CD4-positive, CD25-positive, alpha-beta regulatory T cell (primary cell): Measurements from ENCODE around the gene ABHD5. TPM values are rescaled to one million over a fixed set of nuclear protein-coding genes. Genes with fewer than 3 reads are reported as not detected.

Experiments used
- ATAC-seq, 2 donors: fragments of 150-1000 bp; cut with Tn5 transposase; one replicate each; pipeline ENCODE4 v1.10.0; 2021; ENCODE audit warnings: low read depth in 2 of 2, moderate number of reproducible peaks in 2 of 2, moderate library complexity in 1 of 2
- DNase-seq, 3 donors: peaks; one replicate each; pipeline versions ENCODE4 v3.0.0 to v3.0.0-alpha.2; 2012 to 2022; ENCODE audit warnings: mixed read lengths in 1 of 3
- H3K27ac ChIP-seq: one replicate; pipeline ENCODE4 v1.7.0; 2013; ENCODE audit warnings: mild to moderate bottlenecking, low read length; ENCODE audit not compliant: insufficient read depth, poor library complexity, severe bottlenecking
- H3K27me3 ChIP-seq: one replicate; pipeline ENCODE4 v1.7.0; 2013; ENCODE audit warnings: low read length; ENCODE audit not compliant: control insufficient read depth, insufficient read depth
- H3K36me3 ChIP-seq: one replicate; pipeline ENCODE4 v1.7.0; 2013; ENCODE audit warnings: mild to moderate bottlenecking, low read length, moderate library complexity; ENCODE audit not compliant: control insufficient read depth, insufficient read depth
- H3K4me1 ChIP-seq: 2 replicates; pipeline ENCODE4 v1.7.0; 2013; ENCODE audit warnings: mild to moderate bottlenecking, low read length; ENCODE audit not compliant: insufficient read depth, control insufficient read depth, poor library complexity, severe bottlenecking
- H3K4me3 ChIP-seq: one replicate; pipeline ENCODE4 v1.7.0; 2013; ENCODE audit warnings: low read depth, mild to moderate bottlenecking, low read length, moderate library complexity
- H3K9me3 ChIP-seq, 2 experiments: 1 replicate in 1 of 2; 2 replicates in 1 of 2; pipeline ENCODE4 v1.7.0; 2013; ENCODE audit warnings: low read length in 2 of 2, mild to moderate bottlenecking in 1 of 2, moderate library complexity in 1 of 2; ENCODE audit not compliant: control insufficient read depth in 2 of 2
- H3K27ac Mint-ChIP-seq, 3 donors: one replicate each; pipeline ENCODE4 v1.8.0; 2020 to 2022; ENCODE audit warnings: mild to moderate bottlenecking in 3 of 3, mixed read lengths in 3 of 3, moderate library complexity in 2 of 3
- H3K27me3 Mint-ChIP-seq: one replicate; pipeline ENCODE4 v1.8.0; 2022; ENCODE audit warnings: mild to moderate bottlenecking, mixed read lengths
- H3K36me3 Mint-ChIP-seq: one replicate; pipeline ENCODE4 v1.8.0; 2020; ENCODE audit warnings: mixed read lengths
- H3K4me1 Mint-ChIP-seq, 4 donors: one replicate each; pipeline ENCODE4 v1.8.0; 2020 to 2022; ENCODE audit warnings: mixed read lengths in 4 of 4, mild to moderate bottlenecking in 1 of 4
- H3K4me3 Mint-ChIP-seq, 4 donors: one replicate each; pipeline ENCODE4 v1.8.0; 2020 to 2022; ENCODE audit warnings: mild to moderate bottlenecking in 4 of 4, mixed read lengths in 4 of 4, moderate library complexity in 3 of 4
- H3K9me3 Mint-ChIP-seq, 7 donors: one replicate each; pipeline ENCODE4 v1.8.0; 2020 to 2022; ENCODE audit warnings: mixed read lengths in 7 of 7, mild to moderate bottlenecking in 3 of 7, moderate library complexity in 2 of 7
- polyA plus RNA-seq, 4 donors: library from polyadenylated mRNA; unstranded; fragments of 300-500 nt; fragmentation: Illumina TruSeq; gene quantifications; one replicate each; pipeline ENCODE4 v1.2.3, GENCODE V29; 2021
- total RNA-seq: library from RNA; stranded (reverse); gene quantifications from one replicate; pipeline ENCODE4 v1.2.3, GENCODE V29; 2022

Gene ABHD5
- total and polyA plus RNA-seq, 5 donors from 2014 or later, result 10.2 to 22.8 (median 15.7) TPM

DNA sequence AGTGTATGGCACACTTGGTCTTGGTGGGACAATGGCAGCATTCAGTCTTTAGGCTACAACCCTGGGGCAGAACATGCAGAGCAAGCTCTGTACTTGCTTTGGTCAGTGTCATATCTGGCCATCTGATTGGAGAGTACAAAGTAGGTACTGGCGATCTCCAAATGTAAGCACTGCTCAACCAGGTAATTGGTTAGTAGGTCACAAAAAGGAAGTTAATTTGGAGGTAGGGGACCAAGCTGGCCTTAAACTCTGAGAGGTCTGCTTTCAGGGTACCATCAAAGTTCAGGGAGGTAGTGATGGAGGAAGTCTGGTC lies 3.3 kb upstream of the ABHD5 start:
- DNase-seq, result no peak
- Histone ChIP-seq H3K36me3 (no peaks in the 10 kb centered on the region), H3K9me3 (no peaks in the 10 kb centered on the region), H3K27ac (no peak overlapping the region), H3K4me1 (peaks cover 17% of the 10 kb centered on the region), H3K4me3 (no peak overlapping the region), H3K27me3 (no peaks in the 10 kb centered on the region)
- peaks cover 15% of the 10 kb centered on the region for H3K27me3 Mint-ChIP-seq
- H3K4me3 Mint-ChIP-seq, result no peak overlapping the region
- peak overlapping the region in 1 of 3 donors; percentile 80 for H3K27ac Mint-ChIP-seq
- ATAC-seq, result no peak
- peaks cover 7 to 31% (median 18%) of the 10 kb centered on the region in 4 donors for H3K4me1 Mint-ChIP-seq
- H3K9me3 Mint-ChIP-seq, result peaks cover 0 to 3% (median 2%) of the 10 kb centered on the region in 7 donors
- no peaks in the 10 kb centered on the region for H3K36me3 Mint-ChIP-seq

- H3K4me1 ChIP-seq, result peaks cover 25% of the 10 kb centered on the region
- Mint-ChIP-seq H3K4me3 (peak overlapping the region in 2 of 4 donors; percentile 38 to 97), H3K4me1 (peaks cover 7 to 38% (median 25%) of the 10 kb centered on the region in 4 donors), H3K9me3 (peaks cover 0 to 3% (median 2%) of the 10 kb centered on the region in 7 donors), H3K27me3 (peaks cover 10% of the 10 kb centered on the region), H3K27ac (no peak overlapping the region), H3K36me3 (no peaks in the 10 kb centered on the region)
- DNase-seq, result no peak
- no peaks in the 10 kb centered on the region for H3K27me3 ChIP-seq
- H3K9me3 ChIP-seq, result no peaks in the 10 kb centered on the region
- no peak overlapping the region for H3K4me3 ChIP-seq
- H3K27ac ChIP-seq, result no peak overlapping the region
- H3K36me3 ChIP-seq, result no peaks in the 10 kb centered on the region
- ATAC-seq, result no peak
Observed at GRCh38 chr3:43688245-43688650, 2.5 kb upstream of the ABHD5 start.

DNA sequence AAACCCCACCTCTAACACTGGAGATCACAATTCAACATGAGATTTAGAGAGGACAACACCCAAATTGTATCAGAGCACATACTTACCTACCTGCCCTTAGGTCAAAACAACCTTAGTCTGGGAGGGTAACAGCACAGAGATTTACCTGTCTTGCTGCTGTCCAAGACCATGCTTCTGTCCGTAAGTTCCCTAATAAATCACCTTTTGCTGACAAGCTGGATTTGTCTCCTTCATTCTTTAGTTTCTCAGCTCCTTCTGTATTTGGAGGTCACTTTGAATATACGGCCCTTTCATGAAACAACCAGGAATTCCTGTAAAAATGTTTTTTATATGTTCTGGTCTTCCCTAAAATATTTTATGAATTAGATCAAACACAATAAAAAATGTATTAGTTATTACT lies 1.6 kb upstream of the ABHD5 start:
- peaks cover 10% of the 10 kb centered on the region for H3K27me3 Mint-ChIP-seq
- peak overlapping the region in 1 of 3 donors; percentile 96 for H3K27ac Mint-ChIP-seq
- H3K4me1 Mint-ChIP-seq, result peaks cover 8 to 46% (median 31%) of the 10 kb centered on the region in 4 donors
- ATAC-seq, result no peak
- DNase-seq, result no peak
- Histone ChIP-seq H3K27me3 (no peaks in the 10 kb centered on the region), H3K4me3 (no peak overlapping the region), H3K9me3 (no peaks in the 10 kb centered on the region), H3K4me1 (peaks cover 29% of the 10 kb centered on the region), H3K27ac (no peak overlapping the region), H3K36me3 (no peaks in the 10 kb centered on the region)
- H3K4me3 Mint-ChIP-seq, result peak overlapping the region; percentile 92 to 97 (median 96)
- no peaks in the 10 kb centered on the region for H3K36me3 Mint-ChIP-seq
- peaks cover 0 to 3% (median 0%) of the 10 kb centered on the region in 7 donors for H3K9me3 Mint-ChIP-seq

DNA sequence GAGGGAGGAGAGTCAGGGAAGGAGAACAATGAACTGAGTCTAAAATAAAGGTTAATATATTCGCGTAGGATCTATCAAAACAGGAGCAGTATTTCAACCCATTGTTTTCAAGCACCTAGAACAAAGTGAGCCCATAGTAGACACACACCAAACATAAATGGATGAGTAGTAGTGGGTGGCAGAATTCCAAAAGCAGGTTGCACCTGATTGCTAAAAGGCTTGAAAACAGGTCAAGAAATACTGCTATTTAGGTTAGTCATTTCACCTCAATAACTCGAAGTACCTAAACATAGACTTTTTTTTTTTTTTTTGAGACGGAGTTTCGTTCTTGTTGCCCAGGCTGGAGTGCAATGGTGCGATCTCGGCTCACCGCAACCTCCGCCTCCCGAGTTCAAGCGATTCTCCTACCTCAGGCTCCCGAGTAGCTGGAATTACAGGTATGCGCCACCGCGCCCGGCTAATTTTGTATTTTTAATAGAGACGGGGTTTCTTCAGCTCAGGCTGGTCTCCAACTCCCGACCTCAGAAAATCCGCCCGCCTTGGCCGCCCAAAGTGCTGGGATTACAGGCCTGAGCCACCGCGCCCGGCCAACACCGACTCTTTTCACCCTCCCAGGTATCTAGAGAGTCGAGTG lies 855 bp upstream of the ABHD5 start:
- peaks cover 0 to 3% (median 0%) of the 10 kb centered on the region in 7 donors for H3K9me3 Mint-ChIP-seq
- no peaks in the 10 kb centered on the region for H3K27me3 ChIP-seq
- H3K36me3 ChIP-seq, result no peaks in the 10 kb centered on the region
- peaks cover 29% of the 10 kb centered on the region for H3K4me1 ChIP-seq
- DNase-seq (no peak), ATAC-seq (no peak)
- H3K27me3 Mint-ChIP-seq, result peaks cover 10% of the 10 kb centered on the region
- H3K4me3 Mint-ChIP-seq, result peak overlapping the region; percentile 92 to 97 (median 96)
- H3K9me3 ChIP-seq, result no peaks in the 10 kb centered on the region
- H3K27ac Mint-ChIP-seq, result peak overlapping the region; percentile 95 to 97 (median 96)
- H3K4me1 Mint-ChIP-seq, result peaks cover 12 to 51% (median 34%) of the 10 kb centered on the region in 4 donors
- H3K36me3 Mint-ChIP-seq, result no peaks in the 10 kb centered on the region
- peak overlapping the region; percentile 75 for H3K4me3 ChIP-seq
- H3K27ac ChIP-seq, result peak overlapping the region; percentile 82

DNA sequence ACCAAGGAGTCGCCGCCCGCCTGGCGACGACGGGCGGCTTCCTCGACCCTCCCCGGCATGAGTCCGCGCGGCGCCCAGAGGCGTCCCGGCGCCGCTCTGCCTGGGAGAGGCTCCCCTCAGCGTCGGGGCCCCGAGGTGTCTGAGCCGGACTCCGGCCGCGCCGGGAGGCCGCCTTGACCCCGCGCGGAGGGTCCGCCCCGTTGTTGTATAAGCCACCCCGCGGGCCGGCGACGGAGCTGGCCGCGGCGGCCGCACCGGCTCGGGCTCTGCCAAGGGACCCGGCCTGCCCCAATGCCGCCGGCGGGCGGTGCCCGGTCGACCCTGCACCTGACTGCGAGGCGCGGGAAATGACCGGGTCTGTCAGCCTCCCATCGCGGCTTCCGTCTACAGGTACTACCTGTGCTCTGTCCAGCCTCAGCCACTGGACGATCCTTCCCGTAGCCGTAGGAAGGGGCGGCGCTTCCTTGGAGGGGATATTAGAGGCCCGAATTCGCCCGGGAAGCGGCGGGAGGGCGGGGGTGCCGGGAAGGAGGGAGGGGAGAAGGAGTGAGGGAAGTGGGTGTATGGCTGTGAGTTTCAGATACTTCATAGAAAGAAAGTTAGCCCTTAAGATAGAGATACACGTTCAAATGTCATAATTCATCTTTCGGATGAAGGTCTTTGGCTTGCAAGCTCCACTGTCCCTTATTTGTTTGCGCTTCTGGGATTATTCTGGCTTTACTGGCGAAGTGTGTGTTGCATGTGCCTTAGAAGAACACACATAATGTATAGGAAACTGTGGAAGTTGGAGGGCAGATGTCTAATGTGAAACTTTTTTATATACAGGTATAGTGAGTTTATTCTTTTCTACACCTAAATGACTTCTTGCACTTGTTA lies 620 bp downstream of the ABHD5 start:
- Mint-ChIP-seq H3K9me3 (peaks cover 0 to 3% (median 0%) of the 10 kb centered on the region in 7 donors), H3K27me3 (peaks cover 6% of the 10 kb centered on the region), H3K4me3 (peak overlapping the region; percentile 91 to 97 (median 93)), H3K27ac (peak overlapping the region; percentile 65 to 97 (median 93)), H3K36me3 (no peaks in the 10 kb centered on the region), H3K4me1 (peaks cover 18 to 58% (median 40%) of the 10 kb centered on the region in 4 donors)
- Histone ChIP-seq H3K36me3 (no peaks in the 10 kb centered on the region), H3K4me1 (peaks cover 29% of the 10 kb centered on the region), H3K27me3 (no peaks in the 10 kb centered on the region), H3K4me3 (peak overlapping the region; percentile 93), H3K9me3 (no peaks in the 10 kb centered on the region), H3K27ac (peak overlapping the region; percentile 82)
- peak in 2 of 3 donors; percentile 29 to 52 for DNase-seq
- peak; percentile 1 to 9 for ATAC-seq

DNA sequence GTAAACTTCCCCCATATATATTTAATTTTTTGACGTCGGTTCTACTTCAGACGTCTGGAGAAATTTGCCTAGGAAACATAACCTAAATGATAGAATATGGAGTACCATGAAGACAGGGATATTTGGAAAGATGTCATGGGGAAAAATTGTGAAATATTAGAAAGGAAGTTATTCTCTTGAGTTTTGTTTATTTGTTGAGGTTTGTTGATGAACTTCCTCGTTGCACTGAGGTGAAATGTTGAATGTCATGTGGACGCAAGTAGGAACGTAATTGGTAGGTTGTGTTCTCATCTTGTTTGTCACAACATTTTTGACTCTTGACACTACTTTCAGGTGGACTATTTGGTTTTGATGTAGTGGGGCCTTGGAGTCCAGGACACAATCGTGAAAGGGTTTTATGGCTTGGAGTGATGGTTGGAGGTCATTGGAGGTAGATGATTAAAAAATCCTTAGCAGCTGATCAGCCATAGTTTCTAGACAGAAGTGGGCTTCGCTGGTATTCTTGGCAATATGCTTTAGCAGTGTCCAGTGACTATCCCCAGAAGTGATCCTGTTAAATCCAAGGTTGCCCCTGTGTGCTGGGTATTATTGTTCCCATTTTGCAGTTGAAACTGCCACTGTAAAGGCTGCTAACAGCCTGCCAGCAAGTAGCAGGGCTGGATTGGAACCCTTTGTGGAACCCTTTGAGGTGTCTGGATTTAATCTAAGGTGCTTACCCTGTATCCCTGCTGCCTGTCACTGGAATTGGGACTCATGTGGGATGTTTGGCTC lies 1.5 kb downstream of the ABHD5 start:
- Histone ChIP-seq H3K4me1 (peaks cover 29% of the 10 kb centered on the region), H3K4me3 (peak overlapping the region; percentile 93), H3K36me3 (no peaks in the 10 kb centered on the region), H3K9me3 (no peaks in the 10 kb centered on the region), H3K27me3 (no peaks in the 10 kb centered on the region), H3K27ac (no peak overlapping the region)
- H3K4me1 Mint-ChIP-seq, result peaks cover 22 to 61% (median 43%) of the 10 kb centered on the region in 4 donors
- H3K4me3 Mint-ChIP-seq, result peak overlapping the region; percentile 83 to 97 (median 88)
- H3K27me3 Mint-ChIP-seq, result peaks cover 6% of the 10 kb centered on the region
- H3K9me3 Mint-ChIP-seq, result peaks cover 0 to 1% (median 0%) of the 10 kb centered on the region in 7 donors
- DNase-seq (no peak), ATAC-seq (no peak)
- peak overlapping the region; percentile 55 to 93 (median 65) for H3K27ac Mint-ChIP-seq
- peaks cover 3% of the 10 kb centered on the region for H3K36me3 Mint-ChIP-seq

DNA sequence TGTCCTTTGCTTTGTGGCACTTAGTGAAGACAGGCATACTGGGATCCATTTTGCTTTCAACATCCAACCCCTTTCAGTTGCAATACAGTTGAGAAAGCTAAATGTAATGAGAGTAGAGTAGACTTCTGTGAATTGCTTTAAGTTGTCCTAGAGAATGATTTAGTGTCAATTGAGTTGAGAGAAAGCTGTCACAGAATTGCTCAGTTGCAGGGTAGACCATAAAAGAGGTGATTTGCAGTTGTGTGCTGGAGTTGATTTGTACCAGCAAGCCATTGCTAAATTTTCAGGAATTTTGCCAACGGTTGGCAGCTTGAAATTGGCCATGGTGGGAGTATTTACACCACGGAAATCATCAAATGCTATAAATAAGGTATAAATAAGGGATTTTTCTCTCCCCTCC lies 2.2 kb downstream of the ABHD5 start:
- DNase-seq (no peak), ATAC-seq (no peak)
- Mint-ChIP-seq H3K4me1 (peaks cover 24 to 63% (median 44%) of the 10 kb centered on the region in 4 donors), H3K4me3 (peak overlapping the region in 3 of 4 donors; percentile 58 to 97 (median 91)), H3K9me3 (no peaks in the 10 kb centered on the region), H3K27ac (no peak overlapping the region), H3K27me3 (peaks cover 6% of the 10 kb centered on the region), H3K36me3 (peaks cover 3% of the 10 kb centered on the region)
- H3K4me1 ChIP-seq, result peaks cover 29% of the 10 kb centered on the region
- no peaks in the 10 kb centered on the region for H3K36me3 ChIP-seq
- no peak overlapping the region for H3K27ac ChIP-seq
- no peaks in the 10 kb centered on the region for H3K27me3 ChIP-seq
- H3K4me3 ChIP-seq, result peak overlapping the region; percentile 93
- no peaks in the 10 kb centered on the region for H3K9me3 ChIP-seq
